Upper lobe of left lung (tissue), 4 donors: ENCODE results near the gene SUSD6.

ENCODE experiments used
- POLR2AphosphoS5 ChIP-seq, 2 donors: sonication (generic); formaldehyde crosslinking; IDR thresholded peaks; one replicate each; pipeline ENCODE4 v1.5.1; 2017; ENCODE audit warnings: antibody characterized with exemption in 2 of 2
- TF ChIP-seq, protein P1 (sequence below), 6 experiments: fragments of 450-650 bp in 4 of 6; fragments of 200-600 bp in 2 of 6; sonication (generic) in 2 of 6; IDR thresholded peaks; one replicate each; pipeline ENCODE4 v1.5.1; 2016 to 2019; ENCODE audit warnings: antibody characterized with exemption in 6 of 6

GRCh38 chr14:69573831-69574262 is 37.5 kb upstream of the SUSD6 start:
- TF ChIP-seq, protein P1, sequence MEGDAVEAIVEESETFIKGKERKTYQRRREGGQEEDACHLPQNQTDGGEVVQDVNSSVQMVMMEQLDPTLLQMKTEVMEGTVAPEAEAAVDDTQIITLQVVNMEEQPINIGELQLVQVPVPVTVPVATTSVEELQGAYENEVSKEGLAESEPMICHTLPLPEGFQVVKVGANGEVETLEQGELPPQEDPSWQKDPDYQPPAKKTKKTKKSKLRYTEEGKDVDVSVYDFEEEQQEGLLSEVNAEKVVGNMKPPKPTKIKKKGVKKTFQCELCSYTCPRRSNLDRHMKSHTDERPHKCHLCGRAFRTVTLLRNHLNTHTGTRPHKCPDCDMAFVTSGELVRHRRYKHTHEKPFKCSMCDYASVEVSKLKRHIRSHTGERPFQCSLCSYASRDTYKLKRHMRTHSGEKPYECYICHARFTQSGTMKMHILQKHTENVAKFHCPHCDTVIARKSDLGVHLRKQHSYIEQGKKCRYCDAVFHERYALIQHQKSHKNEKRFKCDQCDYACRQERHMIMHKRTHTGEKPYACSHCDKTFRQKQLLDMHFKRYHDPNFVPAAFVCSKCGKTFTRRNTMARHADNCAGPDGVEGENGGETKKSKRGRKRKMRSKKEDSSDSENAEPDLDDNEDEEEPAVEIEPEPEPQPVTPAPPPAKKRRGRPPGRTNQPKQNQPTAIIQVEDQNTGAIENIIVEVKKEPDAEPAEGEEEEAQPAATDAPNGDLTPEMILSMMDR (IDR thresholded peaks at IDR 0.05) = no peak
- no peak for TF ChIP-seq POLR2AphosphoS5 (IDR thresholded peaks at IDR 0.05)
